Measurements from ENCODE around the gene FGD5.

DNA sequence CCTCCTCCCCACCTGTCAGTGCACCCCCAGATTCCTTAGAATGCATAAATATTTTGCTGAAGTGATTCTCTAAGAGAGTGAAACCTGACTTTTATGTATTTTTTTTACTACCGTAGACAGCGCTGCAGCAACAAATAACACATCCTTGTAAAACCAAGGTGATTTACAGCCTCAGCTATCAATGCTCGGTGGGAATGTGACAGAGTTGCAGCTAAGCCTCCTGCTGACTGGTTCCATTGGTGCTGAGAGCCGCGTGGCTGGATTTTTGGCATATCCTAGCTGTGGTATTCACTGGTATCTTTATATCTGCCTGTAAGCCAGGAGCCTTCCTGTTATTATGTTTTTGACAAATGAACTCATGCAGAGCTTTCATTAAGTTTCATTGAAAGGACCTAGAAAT lies 11.0 kb downstream of the FGD5 start:
- TF ChIP-seq, protein P1, sequence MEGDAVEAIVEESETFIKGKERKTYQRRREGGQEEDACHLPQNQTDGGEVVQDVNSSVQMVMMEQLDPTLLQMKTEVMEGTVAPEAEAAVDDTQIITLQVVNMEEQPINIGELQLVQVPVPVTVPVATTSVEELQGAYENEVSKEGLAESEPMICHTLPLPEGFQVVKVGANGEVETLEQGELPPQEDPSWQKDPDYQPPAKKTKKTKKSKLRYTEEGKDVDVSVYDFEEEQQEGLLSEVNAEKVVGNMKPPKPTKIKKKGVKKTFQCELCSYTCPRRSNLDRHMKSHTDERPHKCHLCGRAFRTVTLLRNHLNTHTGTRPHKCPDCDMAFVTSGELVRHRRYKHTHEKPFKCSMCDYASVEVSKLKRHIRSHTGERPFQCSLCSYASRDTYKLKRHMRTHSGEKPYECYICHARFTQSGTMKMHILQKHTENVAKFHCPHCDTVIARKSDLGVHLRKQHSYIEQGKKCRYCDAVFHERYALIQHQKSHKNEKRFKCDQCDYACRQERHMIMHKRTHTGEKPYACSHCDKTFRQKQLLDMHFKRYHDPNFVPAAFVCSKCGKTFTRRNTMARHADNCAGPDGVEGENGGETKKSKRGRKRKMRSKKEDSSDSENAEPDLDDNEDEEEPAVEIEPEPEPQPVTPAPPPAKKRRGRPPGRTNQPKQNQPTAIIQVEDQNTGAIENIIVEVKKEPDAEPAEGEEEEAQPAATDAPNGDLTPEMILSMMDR (conservative IDR thresholded peaks at IDR 0.05 in 1 of 2, IDR thresholded peaks at IDR 0.05 in 1 of 2; ENCODE audit: low read depth in 1 of 2, low read length in 2 of 2): no peak
- TF ChIP-seq EZH2 (IDR thresholded peaks at IDR 0.05; ENCODE audit: low read length, missing control alignments): no peak
